Fibroblast of villous mesenchyme (primary cell): ENCODE measurements around the gene RABGAP1. TPM values are rescaled to one million over a fixed set of nuclear protein-coding genes. Genes with fewer than 3 reads are reported as not detected.

ENCODE experiments used
- DNase-seq: peaks from one replicate; pipeline ENCODE4 v3.0.0-alpha.2; 2010; ENCODE audit warnings: low read depth
- H3K4me3 ChIP-seq: 2 replicates; pipeline ENCODE4 v1.5.1; 2011; ENCODE audit warnings: low read depth, mild to moderate bottlenecking, low read length
- CTCF ChIP-seq: IDR thresholded peaks from 2 replicates; pipeline ENCODE4 v1.5.1; 2012; ENCODE audit warnings: low read depth, mild to moderate bottlenecking, low read length; ENCODE audit not compliant: insufficient read depth
- total RNA-seq: library from RNA; depleted of rRNA; stranded (reverse); fragments of >200 nt; gene quantifications from 2 replicates; pipeline ENCODE4 v1.2.3, GENCODE V29; 2012

The RABGAP1 gene
- total RNA-seq, 1 donor: 60.9 TPM

GRCh38 chr9:123109540-123110279 is 168.9 kb downstream of the RABGAP1 start:
- DNase-seq: no peak
- no peak overlapping the region for H3K4me3 ChIP-seq
- TF ChIP-seq CTCF: no peak

- DNase-seq: no peak
- no peak for TF ChIP-seq CTCF
- no peak overlapping the region for H3K4me3 ChIP-seq
Measured at GRCh38 chr9:123111427-123112014, 170.7 kb downstream of the RABGAP1 start.

- TF ChIP-seq CTCF: no peak
- no peak overlapping the region for H3K4me3 ChIP-seq
- DNase-seq: peak; percentile 20
Measured at GRCh38 chr9:123112015-123112975, 171.5 kb downstream of the RABGAP1 start.

GRCh38 chr9:123113185-123113584 is 172.4 kb downstream of the RABGAP1 start:
- no peak for DNase-seq
- TF ChIP-seq CTCF: no peak
- no peak overlapping the region for H3K4me3 ChIP-seq

- no peak for DNase-seq
- no peak overlapping the region for H3K4me3 ChIP-seq
- TF ChIP-seq CTCF: no peak
Measured at GRCh38 chr9:123115146-123115913, 174.5 kb downstream of the RABGAP1 start.

GRCh38 chr9:123116036-123116435 is 175.2 kb downstream of the RABGAP1 start:
- TF ChIP-seq CTCF: no peak
- no peak overlapping the region for H3K4me3 ChIP-seq
- no peak for DNase-seq
